Measurements from ENCODE around the gene AGER.

- TF ChIP-seq GLIS3 (CRISPR knock-in tag; IDR thresholded peaks at IDR 0.05) (no peak), ARNTL (CRISPR knock-in tag; IDR thresholded peaks at IDR 0.05; ENCODE audit: borderline replicate concordance, low read depth) (no peak), CREB5 (CRISPR knock-in tag; IDR thresholded peaks at IDR 0.05; ENCODE audit: low read depth) (no peak), ZC3H10 (CRISPR knock-in tag; IDR thresholded peaks at IDR 0.05) (no peak), CSDC2 (CRISPR knock-in tag; IDR thresholded peaks at IDR 0.05) (no peak), TOX (CRISPR knock-in tag; IDR thresholded peaks at IDR 0.05; ENCODE audit: borderline replicate concordance) (no peak), ZFP30 (CRISPR knock-in tag; IDR thresholded peaks at IDR 0.05) (no peak), ZNF70 (CRISPR knock-in tag; IDR thresholded peaks at IDR 0.05) (no peak), OSR1 (CRISPR knock-in tag; IDR thresholded peaks at IDR 0.05) (no peak), RARB (CRISPR knock-in tag; IDR thresholded peaks at IDR 0.05) (no peak), SNAI2 (CRISPR knock-in tag; IDR thresholded peaks at IDR 0.05) (no peak)
These were observed 32.7 kb downstream of the AGER start for GRCh38 chr6:32151181-32151862.
